NT2/D1 (cell line): ENCODE results near the gene TXNRD1.

ENCODE experiments used
- DNase-seq: peaks from one replicate; pipeline ENCODE4 v3.0.0-alpha.2; 2011; ENCODE audit warnings: low read depth, low spot score
- H3K27me3 ChIP-seq: 2 replicates; pipeline ENCODE4 v1.6.0; 2011; ENCODE audit warnings: mild to moderate bottlenecking; ENCODE audit not compliant: insufficient read length, insufficient read depth
- H3K36me3 ChIP-seq: 2 replicates; pipeline ENCODE4 v1.6.1; 2011; ENCODE audit warnings: mild to moderate bottlenecking, low read length, mixed read lengths; ENCODE audit not compliant: insufficient read depth, insufficient read length
- H3K4me1 ChIP-seq: 2 replicates; pipeline ENCODE4 v1.5.1; 2011; ENCODE audit not compliant: insufficient read depth, insufficient read length
- H3K4me3 ChIP-seq: 2 replicates; pipeline ENCODE4 v1.5.1; 2011; ENCODE audit warnings: low read depth; ENCODE audit not compliant: insufficient read length
- H3K9ac ChIP-seq: 2 replicates; pipeline ENCODE4 v1.6.0; 2011; ENCODE audit warnings: low read depth; ENCODE audit not compliant: insufficient read length
- H3K9me3 ChIP-seq: 2 replicates; pipeline ENCODE4 v1.5.1; 2011; ENCODE audit warnings: mild to moderate bottlenecking, low read length; ENCODE audit not compliant: insufficient read depth
- SUZ12 ChIP-seq: IDR thresholded peaks from 2 replicates; pipeline ENCODE4 v1.6.1; 2011; ENCODE audit not compliant: insufficient read length, insufficient read depth; ENCODE audit errors: extremely low read depth
- YY1 ChIP-seq: IDR thresholded peaks from 2 replicates; pipeline ENCODE4 v1.6.1; 2011; ENCODE audit not compliant: insufficient read length, insufficient read depth
- ZNF274 ChIP-seq: IDR thresholded peaks from 2 replicates; pipeline ENCODE4 v1.6.1; 2011; ENCODE audit warnings: mild to moderate bottlenecking, low read depth, low read length

Gene TXNRD1

GRCh38 chr12:104376650-104377513 lies 161.3 kb downstream of the TXNRD1 start:
- no peaks in the 10 kb centered on the region for H3K36me3 ChIP-seq
- no peak for DNase-seq
- H3K9ac ChIP-seq = no peak overlapping the region
- H3K27me3 ChIP-seq = no peaks in the 10 kb centered on the region
- TF ChIP-seq YY1 (no peak), ZNF274 (no peak), SUZ12 (no peak)
- H3K9me3 ChIP-seq = no peaks in the 10 kb centered on the region
- peaks cover 10% of the 10 kb centered on the region for H3K4me1 ChIP-seq
- H3K4me3 ChIP-seq = no peak overlapping the region

- TF ChIP-seq YY1 (no peak), ZNF274 (no peak), SUZ12 (no peak)
- Histone ChIP-seq H3K36me3 (no peaks in the 10 kb centered on the region), H3K27me3 (no peaks in the 10 kb centered on the region), H3K9ac (no peak overlapping the region), H3K4me3 (no peak overlapping the region), H3K9me3 (no peaks in the 10 kb centered on the region), H3K4me1 (peaks cover 14% of the 10 kb centered on the region)
- no peak for DNase-seq
Observed at GRCh38 chr12:104377514-104377812, 161.9 kb downstream of the TXNRD1 start.

DNA sequence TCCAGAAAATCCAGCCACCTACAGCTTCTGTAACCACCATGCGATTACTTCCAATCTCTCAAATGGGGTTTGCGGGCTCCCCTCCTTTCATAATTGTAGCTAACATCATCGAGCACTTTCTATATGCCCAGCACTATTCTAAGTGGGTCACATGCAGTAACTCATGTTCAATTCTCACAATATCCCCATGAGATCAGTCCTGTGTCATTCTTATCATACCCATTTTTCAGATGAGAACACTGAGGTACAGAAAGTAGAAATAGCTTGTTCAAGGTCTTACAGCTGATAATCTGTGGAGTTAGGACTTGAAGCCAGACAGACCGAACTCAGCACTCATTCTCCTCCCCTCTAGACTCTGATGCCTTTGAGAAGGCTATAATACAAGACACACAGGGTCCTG lies 162.8 kb downstream of the TXNRD1 start:
- no peak for DNase-seq
- Histone ChIP-seq H3K4me3 (no peak overlapping the region), H3K27me3 (no peaks in the 10 kb centered on the region), H3K4me1 (peaks cover 7% of the 10 kb centered on the region), H3K9ac (no peak overlapping the region), H3K9me3 (no peaks in the 10 kb centered on the region), H3K36me3 (no peaks in the 10 kb centered on the region)
- TF ChIP-seq YY1 = no peak
- no peak for TF ChIP-seq ZNF274
- TF ChIP-seq SUZ12 = no peak

DNA sequence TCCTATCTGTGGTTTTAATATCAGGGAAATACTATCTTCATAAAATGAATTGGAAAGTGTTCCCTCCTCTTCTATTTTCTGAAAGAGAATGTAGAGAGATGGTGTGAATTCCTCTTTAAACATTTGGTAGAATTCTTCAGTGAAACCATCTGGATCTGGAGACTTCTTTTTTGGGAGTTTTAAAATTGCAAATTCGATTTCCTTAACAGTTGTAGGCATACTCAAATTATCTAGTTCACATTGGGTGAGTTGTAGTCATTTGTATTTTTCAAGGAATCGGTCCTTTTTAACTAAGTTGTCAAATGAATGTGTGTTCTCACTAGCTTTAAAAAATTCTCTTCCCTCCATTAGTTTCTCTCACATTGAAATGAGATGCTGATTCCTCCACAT lies 165.8 kb downstream of the TXNRD1 start:
- H3K36me3 ChIP-seq = no peaks in the 10 kb centered on the region
- no peak overlapping the region for H3K4me3 ChIP-seq
- TF ChIP-seq SUZ12 (no peak), YY1 (no peak), ZNF274 (no peak)
- no peak overlapping the region for H3K9ac ChIP-seq
- DNase-seq = no peak
- no peaks in the 10 kb centered on the region for H3K9me3 ChIP-seq
- peaks cover 3% of the 10 kb centered on the region for H3K4me1 ChIP-seq
- no peaks in the 10 kb centered on the region for H3K27me3 ChIP-seq

DNA sequence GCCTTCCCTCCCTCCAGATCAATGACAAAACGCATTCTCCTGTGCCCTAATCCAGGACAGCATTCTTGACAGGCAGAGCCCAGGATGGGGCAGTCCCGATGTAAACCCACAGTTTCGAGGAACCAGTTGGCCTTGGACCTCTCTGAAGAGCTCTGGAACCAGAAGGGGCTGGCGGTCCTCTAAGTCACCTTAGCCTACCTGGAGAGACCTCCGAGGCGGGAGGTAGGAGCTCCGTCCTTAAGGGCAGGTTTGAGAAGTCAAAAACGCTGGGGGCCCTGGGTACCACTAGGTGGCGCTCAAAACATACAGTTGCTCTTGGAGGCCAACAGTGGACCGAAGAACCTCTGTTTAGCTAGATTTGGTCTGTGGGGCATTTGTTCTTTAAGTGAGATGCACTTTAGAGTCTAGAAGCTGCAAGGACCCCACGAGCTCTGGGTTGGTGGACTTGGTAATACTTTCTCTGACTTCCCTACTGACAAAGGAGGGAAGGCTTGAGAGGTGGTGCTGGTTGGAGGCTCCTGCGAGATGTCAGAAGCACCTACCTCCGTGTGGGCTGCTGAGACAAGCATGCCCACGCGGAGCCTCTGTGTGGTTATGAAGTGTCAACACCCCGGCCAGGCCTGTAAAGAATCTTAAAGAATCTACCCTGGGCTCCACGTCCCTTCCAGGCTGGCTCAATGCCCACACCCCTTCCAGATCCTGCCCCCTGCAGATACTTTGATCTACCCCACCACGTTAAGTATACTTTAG lies 166.3 kb downstream of the TXNRD1 start:
- no peaks in the 10 kb centered on the region for H3K27me3 ChIP-seq
- peaks cover 3% of the 10 kb centered on the region for H3K4me1 ChIP-seq
- H3K9ac ChIP-seq = peak overlapping the region; percentile 51
- H3K36me3 ChIP-seq = no peaks in the 10 kb centered on the region
- H3K4me3 ChIP-seq = no peak overlapping the region
- H3K9me3 ChIP-seq = no peaks in the 10 kb centered on the region
- DNase-seq = peak; percentile 87
- TF ChIP-seq SUZ12 = no peak
- no peak for TF ChIP-seq ZNF274

DNA sequence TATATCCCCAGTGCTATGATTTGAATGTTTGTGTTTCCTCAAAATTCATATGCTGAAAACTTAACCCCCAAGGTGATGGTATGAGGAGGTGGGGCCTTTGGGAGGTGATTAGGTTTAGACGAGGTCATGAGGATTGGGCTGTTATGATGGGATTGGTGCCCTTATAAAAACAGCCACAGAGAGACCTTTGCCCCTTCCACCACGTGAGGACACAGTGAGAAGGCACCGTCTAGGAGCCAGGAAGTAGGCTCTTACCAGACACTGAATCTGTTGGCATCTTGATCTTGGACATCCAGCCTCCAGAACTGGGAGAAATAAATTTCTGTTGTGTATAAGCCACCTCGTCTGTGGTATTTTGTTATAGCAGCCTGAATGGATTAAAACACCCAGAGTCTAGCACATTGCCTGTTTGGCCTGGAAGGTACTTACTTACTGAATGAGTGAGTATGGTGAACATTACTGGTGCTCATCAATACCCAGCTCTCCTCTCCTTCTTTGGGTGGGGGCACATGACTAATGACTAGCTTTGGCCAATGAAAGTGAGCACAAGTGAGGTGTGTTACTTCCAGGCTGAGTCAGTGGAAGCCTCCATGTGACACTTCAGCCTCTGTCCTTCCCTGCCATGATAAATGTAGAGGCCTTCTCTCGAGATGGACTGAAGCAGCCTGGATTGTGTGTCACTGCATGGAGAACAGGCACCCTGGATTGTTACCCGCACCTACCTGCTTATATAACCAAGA lies 168.7 kb downstream of the TXNRD1 start:
- Histone ChIP-seq H3K36me3 (no peaks in the 10 kb centered on the region), H3K9me3 (no peaks in the 10 kb centered on the region), H3K9ac (no peak overlapping the region), H3K27me3 (no peaks in the 10 kb centered on the region), H3K4me1 (peaks cover 3% of the 10 kb centered on the region), H3K4me3 (no peak overlapping the region)
- no peak for DNase-seq
- TF ChIP-seq YY1 = no peak
- TF ChIP-seq SUZ12 = no peak
- TF ChIP-seq ZNF274 = no peak

GRCh38 chr12:104385510-104385909 lies 169.9 kb downstream of the TXNRD1 start:
- H3K27me3 ChIP-seq = no peaks in the 10 kb centered on the region
- H3K9ac ChIP-seq = no peak overlapping the region
- H3K36me3 ChIP-seq = no peaks in the 10 kb centered on the region
- H3K4me3 ChIP-seq = no peak overlapping the region
- no peak for DNase-seq
- peaks cover 3% of the 10 kb centered on the region for H3K4me1 ChIP-seq
- TF ChIP-seq YY1 = no peak
- no peak for TF ChIP-seq SUZ12
- no peak for TF ChIP-seq ZNF274
- no peaks in the 10 kb centered on the region for H3K9me3 ChIP-seq
